ENCODE data around the gene C1GALT1. TPM values are rescaled to one million over a fixed set of nuclear protein-coding genes. Genes with fewer than 3 reads are reported as not detected.

The C1GALT1 gene
- total and polyA plus RNA-seq, 2 donors (not counting 3 experiments of a cell fraction or from before 2014, with no cell fraction given): 18.3 to 31.1 TPM

DNA sequence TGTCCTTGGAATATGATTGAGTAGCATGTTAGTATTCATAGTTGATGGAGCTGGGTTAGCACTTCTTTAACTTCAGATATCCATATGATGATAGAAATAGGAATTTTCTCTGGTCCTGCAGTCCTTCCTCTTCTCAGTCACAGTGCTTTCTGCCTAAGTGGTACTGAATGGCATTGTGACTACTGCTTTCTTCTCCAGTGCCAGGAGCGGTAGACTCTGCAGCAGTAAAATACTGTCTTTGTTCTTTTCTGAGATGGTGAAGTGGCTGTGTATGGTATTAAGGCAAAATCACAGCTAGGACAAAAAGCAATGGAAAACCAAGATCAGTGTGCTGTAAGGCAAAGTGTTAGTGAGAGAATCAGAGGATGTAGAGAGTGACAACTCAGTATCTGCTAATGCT, 46.6 kb downstream of the C1GALT1 start:
- intact Hi-C loops (cut with micrococcal nuclease) (no loop called here), dilution Hi-C loops (cut with MboI; ENCODE audit: extremely low pct_ligation_motif_present, low sequenced_read_pairs) (no loop called here)
- no peaks in the 10 kb centered on the region for H3K9me1 ChIP-seq (replicated peaks; ENCODE audit: control insufficient read depth, extremely low read depth, insufficient read depth, low read length)
- ChIA-PET POLR2A (no interaction called here), CTCF (interaction anchor here (1.1 kb wide), 1 partner anchor 195 kb away, joined by 3 read pairs; no protein-coding TSS in a partner anchor)
- no peak overlapping the region for H2AFZ ChIP-seq (ENCODE audit: low read depth, low read length)
- no peak overlapping the region for H3K4me3 ChIP-seq (replicated peaks in 1 of 3; ENCODE audit: insufficient read depth in 1 of 3, low read depth in 1 of 3, low read length in 3 of 3)
- DNase-seq (ENCODE audit: low read depth, low spot score): no peak
- BruUV-seq (replicated peaks): no TSS peak
- H3K4me2 ChIP-seq (ENCODE audit: insufficient read depth, low read length): no peak overlapping the region
- H3K27ac ChIP-seq (ENCODE audit: insufficient read depth, low read depth, low read length): no peak overlapping the region
- no peak for FAIRE-seq
- H3K36me3 ChIP-seq (ENCODE audit: control insufficient read depth in 2 of 2, extremely low read depth in 1 of 2, insufficient read depth in 2 of 2, low read length in 2 of 2): no peaks in the 10 kb centered on the region
- peaks cover 8% of the 10 kb centered on the region for H3K79me2 ChIP-seq (ENCODE audit: control insufficient read depth, insufficient read depth, low read length)
- H3K4me1 ChIP-seq (ENCODE audit: control insufficient read depth, extremely low read depth, insufficient read depth, low read length): peaks cover 6% of the 10 kb centered on the region
- TF ChIP-seq JUN (IDR thresholded peaks at IDR 0.05; ENCODE audit: borderline replicate concordance, insufficient read depth, insufficient read length, low read depth) (no peak), POLR2AphosphoS5 (IDR thresholded peaks at IDR 0.05; ENCODE audit: insufficient read depth, low read depth, low read length) (no peak), EZH2 (IDR thresholded peaks at IDR 0.05; ENCODE audit: borderline replicate concordance, low read depth, low read length, severe bottlenecking) (no peak), FOS (IDR thresholded peaks at IDR 0.05; ENCODE audit: borderline replicate concordance, insufficient read depth, low read length) (no peak), POLR2A (IDR thresholded peaks at IDR 0.05; ENCODE audit: low read depth, low read length) (no peak), MYC (IDR thresholded peaks at IDR 0.05; ENCODE audit: low read depth, low read length) (no peak)
- TF ChIP-seq, protein P1, sequence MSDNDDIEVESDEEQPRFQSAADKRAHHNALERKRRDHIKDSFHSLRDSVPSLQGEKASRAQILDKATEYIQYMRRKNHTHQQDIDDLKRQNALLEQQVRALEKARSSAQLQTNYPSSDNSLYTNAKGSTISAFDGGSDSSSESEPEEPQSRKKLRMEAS (IDR thresholded peaks at IDR 0.05; ENCODE audit: insufficient read depth, insufficient read length): no peak
- TF ChIP-seq, protein P2, sequence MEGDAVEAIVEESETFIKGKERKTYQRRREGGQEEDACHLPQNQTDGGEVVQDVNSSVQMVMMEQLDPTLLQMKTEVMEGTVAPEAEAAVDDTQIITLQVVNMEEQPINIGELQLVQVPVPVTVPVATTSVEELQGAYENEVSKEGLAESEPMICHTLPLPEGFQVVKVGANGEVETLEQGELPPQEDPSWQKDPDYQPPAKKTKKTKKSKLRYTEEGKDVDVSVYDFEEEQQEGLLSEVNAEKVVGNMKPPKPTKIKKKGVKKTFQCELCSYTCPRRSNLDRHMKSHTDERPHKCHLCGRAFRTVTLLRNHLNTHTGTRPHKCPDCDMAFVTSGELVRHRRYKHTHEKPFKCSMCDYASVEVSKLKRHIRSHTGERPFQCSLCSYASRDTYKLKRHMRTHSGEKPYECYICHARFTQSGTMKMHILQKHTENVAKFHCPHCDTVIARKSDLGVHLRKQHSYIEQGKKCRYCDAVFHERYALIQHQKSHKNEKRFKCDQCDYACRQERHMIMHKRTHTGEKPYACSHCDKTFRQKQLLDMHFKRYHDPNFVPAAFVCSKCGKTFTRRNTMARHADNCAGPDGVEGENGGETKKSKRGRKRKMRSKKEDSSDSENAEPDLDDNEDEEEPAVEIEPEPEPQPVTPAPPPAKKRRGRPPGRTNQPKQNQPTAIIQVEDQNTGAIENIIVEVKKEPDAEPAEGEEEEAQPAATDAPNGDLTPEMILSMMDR (IDR thresholded peaks at IDR 0.05; ENCODE audit: extremely low read depth in 1 of 2, insufficient read depth in 1 of 2, low read depth in 1 of 2, low read length in 2 of 2): no peak
- H3K27me3 ChIP-seq (ENCODE audit: control insufficient read depth in 2 of 2, insufficient read depth in 2 of 2, low read length in 2 of 2): no peaks in the 10 kb centered on the region
- no peak overlapping the region for H3K9ac ChIP-seq (replicated peaks; ENCODE audit: extremely low read depth, insufficient read depth, low read length)
- no peaks in the 10 kb centered on the region for H3K9me3 ChIP-seq (replicated peaks; ENCODE audit: control insufficient read depth, insufficient read depth, low read length)
- H4K20me1 ChIP-seq (replicated peaks; ENCODE audit: control insufficient read depth, extremely low read depth, insufficient read depth, low read length): no peaks in the 10 kb centered on the region

Measured in endothelial cell of umbilical vein (primary cell).